HG03571 (cell line): ENCODE results near the gene BEAN1.

Experiments
- ATAC-seq: cut with Tn5 transposase; IDR thresholded peaks from one replicate; pipeline ENCODE4 v1.9.1; 2021; ENCODE audit not compliant: unreplicated experiment

Gene BEAN1

GRCh38 chr16:66395806-66396555, 31.1 kb upstream of the BEAN1 start:
- ATAC-seq: no peak

GRCh38 chr16:66397736-66398433, 29.2 kb upstream of the BEAN1 start:
- ATAC-seq: no peak

GRCh38 chr16:66399031-66399430, 28.1 kb upstream of the BEAN1 start:
- no peak for ATAC-seq

GRCh38 chr16:66399930-66400329, 27.2 kb upstream of the BEAN1 start:
- ATAC-seq: no peak

GRCh38 chr16:66400503-66401380, 26.4 kb upstream of the BEAN1 start:
- ATAC-seq: no peak

- ATAC-seq: no peak
These were observed 25.5 kb upstream of the BEAN1 start for GRCh38 chr16:66401610-66402009.

- no peak for ATAC-seq
These were observed 24.9 kb upstream of the BEAN1 start for GRCh38 chr16:66402166-66402565.

GRCh38 chr16:66402591-66403230, 24.4 kb upstream of the BEAN1 start:
- ATAC-seq: no peak

GRCh38 chr16:66403531-66404145, 23.5 kb upstream of the BEAN1 start:
- no peak for ATAC-seq

GRCh38 chr16:66405057-66405783, 21.9 kb upstream of the BEAN1 start:
- no peak for ATAC-seq

- ATAC-seq: peak; percentile 88
These were observed 20.4 kb upstream of the BEAN1 start for GRCh38 chr16:66406534-66407221.

GRCh38 chr16:66408163-66409048, 18.7 kb upstream of the BEAN1 start:
- ATAC-seq: no peak

- ATAC-seq: no peak
These were observed 17.9 kb upstream of the BEAN1 start for GRCh38 chr16:66409156-66409555.

GRCh38 chr16:66412182-66412581, 14.9 kb upstream of the BEAN1 start:
- ATAC-seq: no peak

GRCh38 chr16:66414891-66415290, 12.2 kb upstream of the BEAN1 start:
- ATAC-seq: no peak

GRCh38 chr16:66416136-66416535, 11.0 kb upstream of the BEAN1 start:
- ATAC-seq: no peak

GRCh38 chr16:66416939-66417700, 10.0 kb upstream of the BEAN1 start:
- no peak for ATAC-seq
